GM18861 (cell line): ENCODE results near the gene TMC1.

ENCODE experiments used
- ATAC-seq: cut with Tn5 transposase; IDR thresholded peaks from one replicate; pipeline ENCODE4 v1.9.1; 2021; ENCODE audit not compliant: unreplicated experiment

Gene TMC1

GRCh38 chr9:72565535-72565934 lies 44.1 kb downstream of the TMC1 start:
- no peak for ATAC-seq

GRCh38 chr9:72574156-72574810 lies 52.9 kb downstream of the TMC1 start:
- no peak for ATAC-seq

- ATAC-seq: no peak
Measured at GRCh38 chr9:72575666-72576065, 54.3 kb downstream of the TMC1 start.

GRCh38 chr9:72576087-72576486 lies 54.7 kb downstream of the TMC1 start:
- no peak for ATAC-seq

- no peak for ATAC-seq
Measured at GRCh38 chr9:72577212-72577753, 55.9 kb downstream of the TMC1 start.

GRCh38 chr9:72579190-72579589 lies 57.8 kb downstream of the TMC1 start:
- ATAC-seq: no peak

- ATAC-seq: no peak
Measured at GRCh38 chr9:72579880-72580550, 58.6 kb downstream of the TMC1 start.

DNA sequence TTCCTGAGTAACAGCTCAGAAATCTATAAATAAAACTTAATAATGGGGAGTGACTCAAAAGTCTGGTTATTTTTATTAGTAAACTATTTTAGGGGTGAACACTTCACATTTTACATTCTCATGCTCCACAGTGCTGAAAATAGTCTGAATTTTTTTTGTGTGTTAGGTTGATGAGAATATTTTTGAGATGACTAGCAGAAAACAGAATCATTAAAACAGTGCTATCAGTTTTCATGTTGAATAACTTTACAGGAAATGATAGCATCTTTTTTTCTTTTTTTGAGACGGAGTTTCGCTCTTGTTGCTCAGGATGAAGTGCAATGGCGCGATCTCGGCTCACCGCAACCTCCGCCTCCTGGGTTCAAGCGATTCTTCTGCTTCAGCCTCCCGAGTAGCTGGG lies 60.3 kb downstream of the TMC1 start:
- no peak for ATAC-seq

DNA sequence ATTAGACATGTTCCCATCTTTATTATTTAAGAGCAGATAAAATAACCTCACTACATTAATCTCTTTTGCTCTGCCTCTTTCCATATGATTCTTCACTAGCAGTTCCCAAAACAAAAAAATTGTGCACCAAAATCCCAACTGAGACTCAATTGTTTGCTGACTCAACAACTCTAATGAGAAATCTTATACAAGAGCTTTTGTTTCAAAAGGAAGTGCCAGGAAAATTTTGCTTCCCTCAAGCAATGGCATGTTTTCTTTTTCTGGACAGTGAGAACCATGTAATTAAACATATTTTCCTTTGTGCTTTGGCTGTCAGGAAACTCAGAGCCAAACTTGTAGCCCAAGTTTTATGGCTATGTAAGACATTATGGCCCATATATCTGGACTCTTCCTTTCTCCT lies 62.0 kb downstream of the TMC1 start:
- ATAC-seq: no peak

GRCh38 chr9:72586388-72587130 lies 65.2 kb downstream of the TMC1 start:
- ATAC-seq: peak; percentile 84

GRCh38 chr9:72588336-72588735 lies 66.9 kb downstream of the TMC1 start:
- no peak for ATAC-seq

DNA sequence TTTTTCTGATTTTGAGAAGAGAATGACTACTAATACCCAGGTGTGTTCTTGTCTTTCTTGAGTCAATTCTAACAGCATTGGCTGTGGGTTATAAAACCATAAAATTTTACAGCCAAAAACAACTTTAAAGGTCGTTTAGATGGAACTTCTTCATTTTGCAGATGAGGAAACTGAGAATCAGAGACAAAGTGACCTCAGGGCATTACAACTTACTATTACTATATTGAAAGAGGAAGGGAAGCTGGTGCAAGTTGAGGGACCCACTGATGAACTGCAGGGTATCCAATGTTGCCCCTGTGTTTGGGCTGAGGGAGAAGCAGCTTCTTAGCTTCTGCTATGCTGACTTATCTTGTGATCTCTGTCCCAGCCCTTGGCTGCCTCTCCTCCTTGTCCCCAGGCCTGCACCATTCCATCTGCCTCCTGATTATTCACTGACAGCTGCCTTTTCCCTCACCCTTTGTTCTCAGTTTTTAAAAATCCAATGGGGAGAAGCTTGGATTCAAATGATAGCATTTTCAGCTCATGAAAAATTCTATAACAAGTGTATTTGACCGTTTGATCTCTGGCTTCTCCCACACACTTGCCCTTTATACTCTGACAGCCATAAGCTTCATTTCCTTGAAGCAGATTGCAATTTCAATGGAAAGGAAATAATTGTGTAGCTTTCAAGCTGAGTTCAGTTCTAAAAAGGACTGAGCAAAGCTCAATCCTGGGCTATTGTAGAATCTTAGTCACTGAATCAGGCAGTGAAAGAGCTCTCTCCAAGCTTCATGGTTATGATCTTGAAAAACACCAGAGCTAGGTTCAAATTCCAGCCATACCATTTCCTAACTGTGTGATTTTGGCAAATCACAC lies 68.5 kb downstream of the TMC1 start:
- no peak for ATAC-seq

GRCh38 chr9:72590824-72591223 lies 69.4 kb downstream of the TMC1 start:
- ATAC-seq: no peak

GRCh38 chr9:72592502-72593403 lies 71.3 kb downstream of the TMC1 start:
- ATAC-seq: peak; percentile 92

GRCh38 chr9:72596451-72597180 lies 75.2 kb downstream of the TMC1 start:
- ATAC-seq: no peak

GRCh38 chr9:72597181-72597517 lies 75.7 kb downstream of the TMC1 start:
- no peak for ATAC-seq

DNA sequence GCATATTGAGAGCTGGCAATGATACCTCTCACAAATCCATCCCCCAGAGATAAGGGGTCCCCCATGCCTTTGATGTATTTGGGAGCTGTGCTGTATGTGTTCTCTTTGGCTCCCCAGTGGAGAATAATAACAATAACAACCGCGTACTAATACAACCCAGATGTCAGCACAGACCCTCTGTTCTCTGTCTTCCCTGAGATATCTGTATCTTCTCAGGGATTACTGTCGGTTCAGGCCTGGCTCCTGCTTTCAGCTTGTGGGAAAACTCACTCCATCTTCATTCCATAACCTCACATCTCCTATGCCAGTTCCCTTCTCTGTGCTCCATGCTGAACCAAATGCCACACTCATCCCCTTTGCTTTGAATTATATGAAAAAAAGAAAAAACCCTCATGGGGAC lies 76.2 kb downstream of the TMC1 start:
- no peak for ATAC-seq

DNA sequence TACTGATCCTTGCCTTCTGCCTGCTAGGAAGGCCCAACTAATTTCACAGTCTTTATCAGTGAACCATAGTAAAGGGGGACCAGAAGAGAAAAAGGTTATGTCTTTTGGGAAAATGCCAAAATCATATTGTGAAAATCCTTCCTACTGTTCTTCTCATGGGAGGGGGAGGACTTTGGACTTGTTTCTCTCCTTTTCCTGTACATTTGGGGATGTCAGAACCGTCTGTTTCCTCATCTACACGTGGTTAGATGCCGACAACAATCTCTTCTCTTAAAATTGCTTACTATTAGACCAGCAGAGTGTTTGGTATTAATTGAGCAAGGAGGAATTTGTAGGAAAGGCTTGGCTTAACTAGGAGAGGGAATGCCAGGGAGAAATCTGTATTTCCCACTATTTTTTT lies 77.2 kb downstream of the TMC1 start:
- no peak for ATAC-seq

- no peak for ATAC-seq
Measured at GRCh38 chr9:72599874-72600534, 78.6 kb downstream of the TMC1 start.
